ENCODE results near the gene SLC38A10. TPM values are rescaled to one million over a fixed set of nuclear protein-coding genes. Genes with fewer than 3 reads are reported as not detected.

The SLC38A10 gene
- total and polyA plus RNA-seq, 2 donors from 2014 or later, result 72.7 to 89.7 TPM

- no peak for FAIRE-seq
- intact Hi-C loops (cut with DNase I), result loop anchor here (10.0 kb wide), 1 partner anchor 228 kb away; no protein-coding TSS in a partner anchor
These were observed 38.5 kb downstream of the SLC38A10 start for GRCh38 chr17:81256616-81257015.

GRCh38 chr17:81254955-81255717, 40.0 kb downstream of the SLC38A10 start:
- TF ChIP-seq CTCF (IDR thresholded peaks at IDR 0.05; ENCODE audit: borderline replicate concordance, extremely low read depth, insufficient read depth), result peak; percentile 47
- peak overlapping the region; percentile 65 to 83 for H3K27ac ChIP-seq (ENCODE audit: low read depth in 2 of 2, low read length in 2 of 2)
- no peaks in the 10 kb centered on the region for H3K9me3 ChIP-seq (ENCODE audit: control insufficient read depth in 2 of 3, insufficient read depth in 1 of 3, low read length in 3 of 3)
- H3K4me3 ChIP-seq (ENCODE audit: low read length in 3 of 3), result no peak overlapping the region
- FAIRE-seq (no peak), DNase-seq (peak; percentile 84 to 95 (median 88))
- no peaks in the 10 kb centered on the region for H3K27me3 ChIP-seq (ENCODE audit: control insufficient read depth, insufficient read depth, low read length)
- intact Hi-C loops (cut with DNase I), result loop anchor here (10.0 kb wide), 1 partner anchor 230 kb away; no protein-coding TSS in a partner anchor
- peaks cover 0 to 19% (median 7%) of the 10 kb centered on the region in 3 donors for H3K36me3 ChIP-seq (ENCODE audit: control insufficient read depth in 2 of 3, insufficient read depth in 3 of 3, low read length in 3 of 3)
- H3K4me1 ChIP-seq (ENCODE audit: control insufficient read depth in 2 of 3, insufficient read depth in 2 of 3, low read depth in 1 of 3, low read length in 3 of 3), result peaks cover 0 to 17% (median 12%) of the 10 kb centered on the region in 3 donors
- H3K9ac ChIP-seq (ENCODE audit: low read length in 3 of 3), result peak overlapping the region in 1 of 3 donors; percentile 12

More at GRCh38 chr17:81256616-81257015, 38.5 kb downstream of the SLC38A10 start:
- no peak overlapping the region for H3K9ac ChIP-seq (ENCODE audit: low read length in 3 of 3)
- peaks cover 0 to 17% (median 12%) of the 10 kb centered on the region in 3 donors for H3K4me1 ChIP-seq (ENCODE audit: control insufficient read depth in 2 of 3, insufficient read depth in 2 of 3, low read depth in 1 of 3, low read length in 3 of 3)
- H3K27ac ChIP-seq (ENCODE audit: low read depth in 2 of 2, low read length in 2 of 2), result peak overlapping the region in 1 of 2 donors; percentile 51
- TF ChIP-seq CTCF (IDR thresholded peaks at IDR 0.05; ENCODE audit: borderline replicate concordance, extremely low read depth, insufficient read depth), result no peak
- no peak for DNase-seq
- H3K27me3 ChIP-seq (ENCODE audit: control insufficient read depth, insufficient read depth, low read length), result no peaks in the 10 kb centered on the region
- H3K36me3 ChIP-seq (ENCODE audit: control insufficient read depth in 2 of 3, insufficient read depth in 3 of 3, low read length in 3 of 3), result peaks cover 0 to 28% (median 10%) of the 10 kb centered on the region in 3 donors
- H3K4me3 ChIP-seq (ENCODE audit: low read length in 3 of 3), result no peak overlapping the region
- no peaks in the 10 kb centered on the region for H3K9me3 ChIP-seq (ENCODE audit: control insufficient read depth in 2 of 3, insufficient read depth in 1 of 3, low read length in 3 of 3)

GRCh38 chr17:81253358-81254131, 41.6 kb downstream of the SLC38A10 start:
- Histone ChIP-seq H3K4me1 (ENCODE audit: control insufficient read depth in 2 of 3, insufficient read depth in 2 of 3, low read depth in 1 of 3, low read length in 3 of 3) (peaks cover 0 to 17% (median 12%) of the 10 kb centered on the region in 3 donors), H3K36me3 (ENCODE audit: control insufficient read depth in 2 of 3, insufficient read depth in 3 of 3, low read length in 3 of 3) (peaks cover 0 to 13% (median 5%) of the 10 kb centered on the region in 3 donors), H3K9me3 (ENCODE audit: control insufficient read depth in 2 of 3, insufficient read depth in 1 of 3, low read length in 3 of 3) (no peaks in the 10 kb centered on the region), H3K9ac (ENCODE audit: low read length in 3 of 3) (no peak overlapping the region), H3K4me3 (ENCODE audit: low read length in 3 of 3) (no peak overlapping the region), H3K27ac (ENCODE audit: low read depth in 2 of 2, low read length in 2 of 2) (no peak overlapping the region), H3K27me3 (ENCODE audit: control insufficient read depth, insufficient read depth, low read length) (no peaks in the 10 kb centered on the region)
- peak; percentile 88 for TF ChIP-seq CTCF (IDR thresholded peaks at IDR 0.05; ENCODE audit: borderline replicate concordance, extremely low read depth, insufficient read depth)
- peak in 2 of 5 donors; percentile 62 to 66 for DNase-seq
- intact Hi-C loops (cut with DNase I), result loop anchor here (10.0 kb wide), 1 partner anchor 231 kb away; no protein-coding TSS in a partner anchor
- FAIRE-seq, result no peak

Measured in kidney (tissue), 14 donors.